Kidney glomerular epithelial cell (primary cell): ENCODE measurements around the gene DRC1.
"Not testable (repeated sequence)": the region's sequence is repeated elsewhere in the genome, so short reads cannot be mapped to it uniquely, and the experiment has no call there.

Experiments
- DNase-seq: peaks from one replicate; lab custom pipeline; 2025; lab: John Stamatoyannopoulos, UW

The DRC1 gene

GRCh38 chr2:26401739-26402541, at the start of gene DRC1:
Gene DRC1, plus strand, starts transcription at chr2:26401920. Its CDS starts 70 bp downstream, at chr2:26401990.
- peak; percentile 65 for DNase-seq

GRCh38 chr2:26352892-26353291, 48.8 kb upstream of the DRC1 start:
- peak; percentile 42 for DNase-seq

GRCh38 chr2:26354469-26354868, 47.3 kb upstream of the DRC1 start:
- DNase-seq: not testable (repeated sequence)

GRCh38 chr2:26355038-26355995, 46.4 kb upstream of the DRC1 start:
- DNase-seq: peak; percentile 79

GRCh38 chr2:26356111-26356510, 45.6 kb upstream of the DRC1 start:
- DNase-seq: no peak

- no peak for DNase-seq
These were observed 44.9 kb upstream of the DRC1 start for GRCh38 chr2:26356771-26357170.

GRCh38 chr2:26359886-26360473, 41.7 kb upstream of the DRC1 start:
- DNase-seq: no peak

GRCh38 chr2:26363323-26363722, 38.4 kb upstream of the DRC1 start:
- no peak for DNase-seq

- DNase-seq: no peak
These were observed 37.8 kb upstream of the DRC1 start for GRCh38 chr2:26363958-26364357.

GRCh38 chr2:26364669-26365068, 37.1 kb upstream of the DRC1 start:
- DNase-seq: no peak

- no peak for DNase-seq
These were observed 34.8 kb upstream of the DRC1 start for GRCh38 chr2:26366957-26367356.

- not testable (repeated sequence) for DNase-seq
These were observed 32.1 kb upstream of the DRC1 start for GRCh38 chr2:26369664-26370063.

- not testable (repeated sequence) for DNase-seq
These were observed 30.8 kb upstream of the DRC1 start for GRCh38 chr2:26370909-26371308.

GRCh38 chr2:26376799-26377198, 24.9 kb upstream of the DRC1 start:
- DNase-seq: no peak

- no peak for DNase-seq
These were observed 21.4 kb upstream of the DRC1 start for GRCh38 chr2:26380281-26380680.

GRCh38 chr2:26382564-26382963, 19.2 kb upstream of the DRC1 start:
- no peak for DNase-seq

GRCh38 chr2:26384183-26384582, 17.5 kb upstream of the DRC1 start:
- DNase-seq: no peak

GRCh38 chr2:26384597-26384996, 17.1 kb upstream of the DRC1 start:
- DNase-seq: no peak

- DNase-seq: no peak
These were observed 14.5 kb upstream of the DRC1 start for GRCh38 chr2:26387189-26387588.

GRCh38 chr2:26394694-26395093, 7.0 kb upstream of the DRC1 start:
- DNase-seq: no peak

- no peak for DNase-seq
These were observed 6.3 kb upstream of the DRC1 start for GRCh38 chr2:26395394-26395793.

- no peak for DNase-seq
These were observed 4.9 kb upstream of the DRC1 start for GRCh38 chr2:26396734-26397298.
